ENCODE measurements around the gene MRPL27.
A peak's percentile ranks its signal among the peaks of the same experiment; 100 is the strongest.

Gene MRPL27

GRCh38 chr17:50397919-50398285, 24.9 kb upstream of the MRPL27 start:
- peak overlapping the region; percentile 62 for H3K27ac Mint-ChIP-seq (ENCODE audit: low read depth)

GRCh38 chr17:50397111-50397918, 24.3 kb upstream of the MRPL27 start, which contains the start of gene LRRC59:
TSS of gene LRRC59 (minus strand) at chr17:50397523. CDS start at chr17:50397317, 206 bp downstream.
- peak; percentile 93 for ATAC-seq (replicated peaks; ENCODE audit: extremely low read depth, poor library complexity, severe bottlenecking)
- peak; percentile 92 to 98 for DNase-seq (ENCODE audit: low spot score in 2 of 2)
- Mint-ChIP-seq H3K36me3 (ENCODE audit: insufficient read depth) (peaks cover 27% of the 10 kb centered on the region), H3K27me3 (no peaks in the 10 kb centered on the region), H3K9me3 (no peaks in the 10 kb centered on the region), H3K4me1 (peaks cover 38% of the 10 kb centered on the region), H3K4me3 (peak within 1 kb of the TSS; percentile 80), H3K27ac (ENCODE audit: low read depth) (peak within 1 kb of the TSS; percentile 62)

More at GRCh38 chr17:50397919-50398285, 24.9 kb upstream of the MRPL27 start:
- H3K4me3 Mint-ChIP-seq = peak overlapping the region; percentile 80
- no peak for DNase-seq (ENCODE audit: low spot score in 2 of 2)
- peaks cover 1% of the 10 kb centered on the region for H3K27me3 Mint-ChIP-seq
- peaks cover 38% of the 10 kb centered on the region for H3K4me1 Mint-ChIP-seq
- no peak for ATAC-seq (replicated peaks; ENCODE audit: extremely low read depth, poor library complexity, severe bottlenecking)
- no peaks in the 10 kb centered on the region for H3K9me3 Mint-ChIP-seq
- peaks cover 21% of the 10 kb centered on the region for H3K36me3 Mint-ChIP-seq (ENCODE audit: insufficient read depth)

GRCh38 chr17:50396261-50397110, 23.5 kb upstream of the MRPL27 start:
- peaks cover 35% of the 10 kb centered on the region for H3K36me3 Mint-ChIP-seq (ENCODE audit: insufficient read depth)
- peak overlapping the region; percentile 62 for H3K27ac Mint-ChIP-seq (ENCODE audit: low read depth)
- peaks cover 38% of the 10 kb centered on the region for H3K4me1 Mint-ChIP-seq
- no peaks in the 10 kb centered on the region for H3K27me3 Mint-ChIP-seq
- peak overlapping the region; percentile 80 for H3K4me3 Mint-ChIP-seq
- H3K9me3 Mint-ChIP-seq = no peaks in the 10 kb centered on the region
- ATAC-seq (replicated peaks; ENCODE audit: extremely low read depth, poor library complexity, severe bottlenecking) = peak; percentile 25
- no peak for DNase-seq (ENCODE audit: low spot score in 2 of 2)

- Mint-ChIP-seq H3K27me3 (no peaks in the 10 kb centered on the region), H3K9me3 (no peaks in the 10 kb centered on the region), H3K4me3 (peak overlapping the region; percentile 80), H3K27ac (ENCODE audit: low read depth) (no peak overlapping the region), H3K4me1 (peaks cover 38% of the 10 kb centered on the region), H3K36me3 (ENCODE audit: insufficient read depth) (peaks cover 46% of the 10 kb centered on the region)
- ATAC-seq (replicated peaks; ENCODE audit: extremely low read depth, poor library complexity, severe bottlenecking) (no peak), DNase-seq (ENCODE audit: low spot score in 2 of 2) (no peak)
Observed at GRCh38 chr17:50394711-50395110, 21.7 kb upstream of the MRPL27 start.

- Mint-ChIP-seq H3K27me3 (no peaks in the 10 kb centered on the region), H3K4me3 (no peak overlapping the region), H3K9me3 (no peaks in the 10 kb centered on the region), H3K27ac (ENCODE audit: low read depth) (no peak overlapping the region), H3K4me1 (peaks cover 38% of the 10 kb centered on the region), H3K36me3 (ENCODE audit: insufficient read depth) (peaks cover 54% of the 10 kb centered on the region)
- ATAC-seq (replicated peaks; ENCODE audit: extremely low read depth, poor library complexity, severe bottlenecking) (no peak), DNase-seq (ENCODE audit: low spot score in 2 of 2) (no peak)
Observed at GRCh38 chr17:50393700-50394099, 20.7 kb upstream of the MRPL27 start.

- Mint-ChIP-seq H3K9me3 (no peaks in the 10 kb centered on the region), H3K4me1 (peaks cover 34% of the 10 kb centered on the region), H3K27ac (ENCODE audit: low read depth) (no peak overlapping the region), H3K36me3 (ENCODE audit: insufficient read depth) (peaks cover 64% of the 10 kb centered on the region), H3K4me3 (no peak overlapping the region), H3K27me3 (no peaks in the 10 kb centered on the region)
- ATAC-seq (replicated peaks; ENCODE audit: extremely low read depth, poor library complexity, severe bottlenecking) (no peak), DNase-seq (ENCODE audit: low spot score in 2 of 2) (no peak)
Observed at GRCh38 chr17:50392621-50393020, 19.6 kb upstream of the MRPL27 start.

GRCh38 chr17:50389534-50389933, 16.6 kb upstream of the MRPL27 start:
- H3K4me3 Mint-ChIP-seq = no peak overlapping the region
- ATAC-seq (replicated peaks; ENCODE audit: extremely low read depth, poor library complexity, severe bottlenecking) (no peak), DNase-seq (ENCODE audit: low spot score in 2 of 2) (no peak)
- no peaks in the 10 kb centered on the region for H3K9me3 Mint-ChIP-seq
- peaks cover 25% of the 10 kb centered on the region for H3K4me1 Mint-ChIP-seq
- H3K27ac Mint-ChIP-seq (ENCODE audit: low read depth) = no peak overlapping the region
- H3K27me3 Mint-ChIP-seq = no peaks in the 10 kb centered on the region
- peaks cover 79% of the 10 kb centered on the region for H3K36me3 Mint-ChIP-seq (ENCODE audit: insufficient read depth)

- Mint-ChIP-seq H3K4me3 (no peak overlapping the region), H3K36me3 (ENCODE audit: insufficient read depth) (peaks cover 80% of the 10 kb centered on the region), H3K9me3 (no peaks in the 10 kb centered on the region), H3K27ac (ENCODE audit: low read depth) (no peak overlapping the region), H3K27me3 (no peaks in the 10 kb centered on the region), H3K4me1 (peaks cover 19% of the 10 kb centered on the region)
- ATAC-seq (replicated peaks; ENCODE audit: extremely low read depth, poor library complexity, severe bottlenecking) = no peak
- no peak for DNase-seq (ENCODE audit: low spot score in 2 of 2)
Observed at GRCh38 chr17:50388728-50389127, 15.7 kb upstream of the MRPL27 start.

- H3K4me3 Mint-ChIP-seq = no peak overlapping the region
- no peak overlapping the region for H3K27ac Mint-ChIP-seq (ENCODE audit: low read depth)
- H3K36me3 Mint-ChIP-seq (ENCODE audit: insufficient read depth) = peaks cover 68% of the 10 kb centered on the region
- DNase-seq (ENCODE audit: low spot score in 2 of 2) (no peak), ATAC-seq (replicated peaks; ENCODE audit: extremely low read depth, poor library complexity, severe bottlenecking) (no peak)
- no peaks in the 10 kb centered on the region for H3K27me3 Mint-ChIP-seq
- peaks cover 10% of the 10 kb centered on the region for H3K4me1 Mint-ChIP-seq
- H3K9me3 Mint-ChIP-seq = no peaks in the 10 kb centered on the region
Observed at GRCh38 chr17:50386510-50386909, 13.5 kb upstream of the MRPL27 start.

GRCh38 chr17:50382931-50383330, 9.9 kb upstream of the MRPL27 start:
- Mint-ChIP-seq H3K4me1 (peaks cover 10% of the 10 kb centered on the region), H3K27ac (ENCODE audit: low read depth) (no peak overlapping the region), H3K9me3 (no peaks in the 10 kb centered on the region)

GRCh38 chr17:50381920-50382319, 8.9 kb upstream of the MRPL27 start:
- Mint-ChIP-seq H3K9me3 (no peaks in the 10 kb centered on the region), H3K27ac (ENCODE audit: low read depth) (no peak overlapping the region), H3K27me3 (no peaks in the 10 kb centered on the region), H3K4me1 (peaks cover 10% of the 10 kb centered on the region), H3K36me3 (ENCODE audit: insufficient read depth) (peaks cover 43% of the 10 kb centered on the region), H3K4me3 (no peak overlapping the region)
- DNase-seq (ENCODE audit: low spot score in 2 of 2) = no peak
- ATAC-seq (replicated peaks; ENCODE audit: extremely low read depth, poor library complexity, severe bottlenecking) = no peak

More at GRCh38 chr17:50382931-50383330, 9.9 kb upstream of the MRPL27 start:
- ATAC-seq (replicated peaks; ENCODE audit: extremely low read depth, poor library complexity, severe bottlenecking) (no peak), DNase-seq (ENCODE audit: low spot score in 2 of 2) (no peak)
- H3K27me3 Mint-ChIP-seq = no peaks in the 10 kb centered on the region
- H3K36me3 Mint-ChIP-seq (ENCODE audit: insufficient read depth) = peaks cover 52% of the 10 kb centered on the region
- H3K4me3 Mint-ChIP-seq = no peak overlapping the region

- no peaks in the 10 kb centered on the region for H3K9me3 Mint-ChIP-seq
- H3K4me1 Mint-ChIP-seq = peaks cover 7% of the 10 kb centered on the region
- H3K27me3 Mint-ChIP-seq = no peaks in the 10 kb centered on the region
- DNase-seq (ENCODE audit: low spot score in 2 of 2) (no peak), ATAC-seq (replicated peaks; ENCODE audit: extremely low read depth, poor library complexity, severe bottlenecking) (no peak)
- no peak overlapping the region for H3K27ac Mint-ChIP-seq (ENCODE audit: low read depth)
- no peak overlapping the region for H3K4me3 Mint-ChIP-seq
- H3K36me3 Mint-ChIP-seq (ENCODE audit: insufficient read depth) = peaks cover 41% of the 10 kb centered on the region
Observed at GRCh38 chr17:50381260-50381815, 8.4 kb upstream of the MRPL27 start.

Measured in central memory CD8-positive, alpha-beta T cell (primary cell).